OCI-LY7 (cell line): Measurements from ENCODE around the gene CCL13. TPM values are rescaled to one million over a fixed set of nuclear protein-coding genes. Genes with fewer than 3 reads are reported as not detected.

ENCODE experiments used
- BruUV-seq: library from RNA; stranded (reverse); fragments of 400-500 nt; replicated peaks from 2 replicates; lab custom pipeline; 2021; lab: Mats Ljungman, UMichigan
- CTCF ChIA-PET: fragments of 300-600 bp; sonication (Branson Sonifier 250); formaldehyde crosslinking; loops from one replicate; lab custom pipeline; 2022; ENCODE audit warnings: antibody characterized with exemption; ENCODE audit not compliant: unreplicated experiment; lab: Charles Lee
- POLR2A ChIA-PET: fragments of 300-600 bp; sonication (Branson Sonifier 250); formaldehyde crosslinking; loops from one replicate; lab custom pipeline; 2022; ENCODE audit warnings: antibody characterized with exemption; lab: Charles Lee
- DNase-seq: peaks from one replicate; pipeline ENCODE4 v3.0.0-alpha.2; 2015; ENCODE audit warnings: low spot score
- H2AFZ ChIP-seq: fragments of 200-600 bp; sonication (generic), shearing (Covaris generic); 2 replicates; pipeline ENCODE4 v1.6.1; 2014; ENCODE audit warnings: mild to moderate bottlenecking, antibody characterized with exemption, low read length, moderate library complexity
- H3K27ac ChIP-seq: fragments of 200-600 bp; sonication (generic); 2 replicates; pipeline ENCODE4 v1.5.1; 2014; ENCODE audit warnings: mixed run types, low read depth, mild to moderate bottlenecking, moderate library complexity, low read length, inconsistent platforms; ENCODE audit not compliant: poor library complexity, severe bottlenecking
- H3K36me3 ChIP-seq: fragments of 200-600 bp; sonication (generic); 2 replicates; pipeline ENCODE4 v1.6.1; 2014; ENCODE audit warnings: mild to moderate bottlenecking, antibody characterized with exemption, low read length, moderate library complexity, mixed read lengths; ENCODE audit not compliant: insufficient read depth
- H3K4me1 ChIP-seq: fragments of 200-600 bp; sonication (generic); 2 replicates; pipeline ENCODE4 v1.5.1; 2014; ENCODE audit warnings: mild to moderate bottlenecking, low read length; ENCODE audit not compliant: insufficient read depth, poor library complexity, severe bottlenecking
- H3K4me2 ChIP-seq: fragments of 200-600 bp; sonication (generic); 2 replicates; pipeline ENCODE4 v1.6.1; 2014; ENCODE audit warnings: mild to moderate bottlenecking, low read length
- H3K4me3 ChIP-seq: fragments of 200-600 bp; sonication (generic); 2 replicates; pipeline ENCODE4 v1.5.1; 2014; ENCODE audit warnings: mild to moderate bottlenecking, low read depth, low read length; ENCODE audit not compliant: poor library complexity, severe bottlenecking
- H3K79me2 ChIP-seq: fragments of 200-600 bp; sonication (generic); 2 replicates; pipeline ENCODE4 v1.6.1; 2016; ENCODE audit warnings: low read depth, mild to moderate bottlenecking, low read length, moderate library complexity, mixed read lengths; ENCODE audit not compliant: insufficient read depth
- H3K9me2 ChIP-seq: fragments of 200-600 bp; sonication (generic); 2 replicates; pipeline ENCODE4 v1.6.1; 2016; ENCODE audit warnings: mild to moderate bottlenecking, low read length, mixed read lengths; ENCODE audit not compliant: insufficient read depth
- H3K9me3 ChIP-seq: fragments of 200-600 bp; sonication (generic); 2 replicates; pipeline ENCODE4 v1.6.1; 2014; ENCODE audit warnings: mild to moderate bottlenecking, mixed run types, low read length, mixed read lengths
- H4K20me1 ChIP-seq: fragments of 200-600 bp; sonication (generic); 2 replicates; pipeline ENCODE4 v1.6.1; 2014; ENCODE audit warnings: mild to moderate bottlenecking, antibody characterized with exemption, low read length, moderate library complexity, mixed read lengths; ENCODE audit not compliant: insufficient read depth
- EZH2phosphoT487 ChIP-seq: fragments of 200-600 bp; sonication (generic); IDR thresholded peaks from 2 replicates; pipeline ENCODE4 v1.6.1; 2018; ENCODE audit warnings: low read depth, borderline replicate concordance, mild to moderate bottlenecking, mixed run types, antibody characterized with exemption, low read length, moderate library complexity, mixed read lengths
- intact Hi-C: fragments of 100-400 bp; cut with micrococcal nuclease; formaldehyde crosslinking; loops from one replicate; pipeline ENCODE4 v1.10.0; 2022; ENCODE audit not compliant: unreplicated experiment
- total RNA-seq, 2 experiments: library from RNA; depleted of rRNA in 1 of 2; stranded (reverse); fragments of >200 nt in 1 of 2; shearing (Covaris generic) in 1 of 2; gene quantifications; 2 replicates each; pipeline ENCODE4 v1.2.3, GENCODE V29; 2014 to 2022
- TF ChIP-seq, protein P1 (sequence below): fragments of 200-600 bp; sonication (generic); conservative IDR thresholded peaks from 2 replicates; pipeline ENCODE4 v1.5.1; 2014; ENCODE audit warnings: mild to moderate bottlenecking, antibody characterized with exemption, low read length, moderate library complexity, mixed read lengths

Gene CCL13
- total RNA-seq, 2 experiments from 2014 or later, result not detected

DNA sequence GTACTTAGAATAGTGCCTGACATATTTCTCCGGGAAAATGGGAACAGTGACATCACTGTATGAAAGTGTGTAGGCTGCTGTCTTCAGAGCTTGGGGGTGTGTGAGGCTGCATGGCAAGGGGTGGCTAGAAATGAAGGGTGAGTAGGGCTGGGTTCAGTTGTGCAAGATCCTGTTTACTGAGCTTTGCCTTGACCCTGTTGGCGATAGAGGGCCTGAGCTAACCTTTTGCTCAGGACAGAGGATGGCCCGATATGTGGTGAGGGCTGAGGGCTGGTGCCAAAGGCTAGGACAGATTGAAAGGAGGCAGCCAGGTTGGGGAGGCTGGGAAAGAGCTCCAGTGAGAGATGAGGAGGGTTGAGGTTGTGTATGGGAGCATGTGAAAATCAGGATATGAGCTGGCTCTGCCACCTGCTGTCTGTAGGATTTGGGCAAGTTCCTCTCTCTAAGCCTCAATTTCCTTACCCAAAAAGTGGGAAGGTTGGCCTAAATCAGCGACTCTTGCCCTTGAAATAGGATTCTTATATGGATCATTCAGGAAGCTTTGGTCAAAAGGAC, 12.7 kb downstream of the CCL13 start:
- H3K36me3 ChIP-seq, result no peaks in the 10 kb centered on the region
- ChIA-PET POLR2A (interaction anchor here (0.7 to 2.3 kb wide), 4 partner anchors 8 to 28 kb away, joined by 3 to 14 read pairs (median 5); no protein-coding TSS in a partner anchor), CTCF (interaction anchor here (2.2 kb wide), 1 partner anchor 9 kb away, joined by 8 read pairs; no protein-coding TSS in a partner anchor)
- no peak overlapping the region for H3K4me2 ChIP-seq
- TF ChIP-seq, protein P1, sequence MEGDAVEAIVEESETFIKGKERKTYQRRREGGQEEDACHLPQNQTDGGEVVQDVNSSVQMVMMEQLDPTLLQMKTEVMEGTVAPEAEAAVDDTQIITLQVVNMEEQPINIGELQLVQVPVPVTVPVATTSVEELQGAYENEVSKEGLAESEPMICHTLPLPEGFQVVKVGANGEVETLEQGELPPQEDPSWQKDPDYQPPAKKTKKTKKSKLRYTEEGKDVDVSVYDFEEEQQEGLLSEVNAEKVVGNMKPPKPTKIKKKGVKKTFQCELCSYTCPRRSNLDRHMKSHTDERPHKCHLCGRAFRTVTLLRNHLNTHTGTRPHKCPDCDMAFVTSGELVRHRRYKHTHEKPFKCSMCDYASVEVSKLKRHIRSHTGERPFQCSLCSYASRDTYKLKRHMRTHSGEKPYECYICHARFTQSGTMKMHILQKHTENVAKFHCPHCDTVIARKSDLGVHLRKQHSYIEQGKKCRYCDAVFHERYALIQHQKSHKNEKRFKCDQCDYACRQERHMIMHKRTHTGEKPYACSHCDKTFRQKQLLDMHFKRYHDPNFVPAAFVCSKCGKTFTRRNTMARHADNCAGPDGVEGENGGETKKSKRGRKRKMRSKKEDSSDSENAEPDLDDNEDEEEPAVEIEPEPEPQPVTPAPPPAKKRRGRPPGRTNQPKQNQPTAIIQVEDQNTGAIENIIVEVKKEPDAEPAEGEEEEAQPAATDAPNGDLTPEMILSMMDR, result no peak
- no peak for TF ChIP-seq EZH2phosphoT487
- H4K20me1 ChIP-seq, result no peaks in the 10 kb centered on the region
- no peak overlapping the region; the same call in 1 of the 2 replicates for H2AFZ ChIP-seq
- no peak for DNase-seq
- H3K9me3 ChIP-seq, result no peaks in the 10 kb centered on the region
- no peak overlapping the region for H3K4me3 ChIP-seq
- H3K4me1 ChIP-seq, result peaks cover 88% of the 10 kb centered on the region
- BruUV-seq, result no TSS peak
- no peaks in the 10 kb centered on the region for H3K9me2 ChIP-seq
- H3K79me2 ChIP-seq, result no peaks in the 10 kb centered on the region
- intact Hi-C loops, result loop anchor here (10.0 kb wide), 1 partner anchor 466 kb away; no protein-coding TSS in a partner anchor
- H3K27ac ChIP-seq, result peak overlapping the region; percentile 79

DNA sequence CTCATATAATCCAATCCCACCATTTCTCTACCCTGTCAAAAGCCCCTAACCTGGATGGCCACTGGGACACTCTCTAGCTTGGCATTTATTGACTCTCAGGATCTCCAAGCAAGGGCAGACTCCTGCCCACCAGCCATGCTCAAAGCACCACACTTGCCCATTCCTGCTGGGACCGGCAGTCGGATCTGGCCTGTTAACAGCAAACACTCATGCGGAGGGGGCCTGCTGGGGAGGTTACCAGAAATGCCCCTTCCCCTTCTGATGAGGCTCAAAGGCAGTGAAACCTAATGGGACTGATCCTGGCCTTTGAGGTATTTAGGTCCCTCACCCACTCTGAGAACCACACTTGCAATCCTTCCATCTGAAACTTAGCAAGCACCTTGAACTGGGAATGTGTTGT, 13.3 kb downstream of the CCL13 start:
- ChIA-PET CTCF (no interaction called here), POLR2A (interaction anchor here (0.7 to 2.3 kb wide), 4 partner anchors 8 to 28 kb away, joined by 3 to 14 read pairs (median 5); no protein-coding TSS in a partner anchor)
- peak overlapping the region; percentile 79 for H3K27ac ChIP-seq
- H3K9me3 ChIP-seq, result no peaks in the 10 kb centered on the region
- no peaks in the 10 kb centered on the region for H4K20me1 ChIP-seq
- no peak for TF ChIP-seq EZH2phosphoT487
- TF ChIP-seq, protein P1, result no peak
- H3K9me2 ChIP-seq, result no peaks in the 10 kb centered on the region
- peak overlapping the region; percentile 39; the same call in 1 of the 2 replicates for H2AFZ ChIP-seq
- DNase-seq, result no peak
- intact Hi-C loops, result loop anchor here (10.0 kb wide), 1 partner anchor 465 kb away; no protein-coding TSS in a partner anchor
- H3K4me1 ChIP-seq, result peaks cover 83% of the 10 kb centered on the region
- no peaks in the 10 kb centered on the region for H3K79me2 ChIP-seq
- BruUV-seq, result no TSS peak
- no peak overlapping the region for H3K4me3 ChIP-seq
- H3K36me3 ChIP-seq, result no peaks in the 10 kb centered on the region
- peak overlapping the region; percentile 55; the same call in 1 of the 2 replicates for H3K4me2 ChIP-seq
